Measurements from ENCODE around the gene PPP6R2. TPM values are rescaled to one million over a fixed set of nuclear protein-coding genes. Genes with fewer than 3 reads are reported as not detected.

PPP6R2 gene
- total and polyA plus RNA-seq, 2 donors (not counting 3 experiments of a cell fraction or from before 2014, with no cell fraction given) = 38.6 to 54.6 TPM

- Histone ChIP-seq H3K27me3 (ENCODE audit: control insufficient read depth in 2 of 2, insufficient read depth in 2 of 2, low read length in 2 of 2) (no peaks in the 10 kb centered on the region), H4K20me1 (replicated peaks; ENCODE audit: control insufficient read depth, extremely low read depth, insufficient read depth, low read length) (no peaks in the 10 kb centered on the region), H3K27ac (ENCODE audit: insufficient read depth, low read depth, low read length) (no peak overlapping the region), H3K9me3 (replicated peaks; ENCODE audit: control insufficient read depth, insufficient read depth, low read length) (no peaks in the 10 kb centered on the region), H3K4me3 (replicated peaks in 1 of 3; ENCODE audit: insufficient read depth in 1 of 3, low read depth in 1 of 3, low read length in 3 of 3) (no peak overlapping the region), H3K4me1 (ENCODE audit: control insufficient read depth, extremely low read depth, insufficient read depth, low read length) (no peaks in the 10 kb centered on the region), H3K9me1 (replicated peaks; ENCODE audit: control insufficient read depth, extremely low read depth, insufficient read depth, low read length) (no peaks in the 10 kb centered on the region), H3K4me2 (ENCODE audit: insufficient read depth, low read length) (no peak overlapping the region), H2AFZ (ENCODE audit: low read depth, low read length) (no peak overlapping the region), H3K9ac (replicated peaks; ENCODE audit: extremely low read depth, insufficient read depth, low read length) (no peak overlapping the region), H3K79me2 (ENCODE audit: control insufficient read depth, insufficient read depth, low read length) (no peaks in the 10 kb centered on the region), H3K36me3 (ENCODE audit: control insufficient read depth in 2 of 2, extremely low read depth in 1 of 2, insufficient read depth in 2 of 2, low read length in 2 of 2) (peaks cover 0 to 34% of the 10 kb centered on the region in 2 experiments)
- CTCF ChIA-PET = no interaction called here
- no TSS peak for BruUV-seq (replicated peaks)
- FAIRE-seq = no peak
- dilution Hi-C loops (cut with MboI; ENCODE audit: extremely low pct_ligation_motif_present, low sequenced_read_pairs) (no loop called here), intact Hi-C loops (cut with micrococcal nuclease) (no loop called here)
- POLR2A ChIA-PET = no interaction called here
- TF ChIP-seq POLR2A (IDR thresholded peaks at IDR 0.05; ENCODE audit: low read depth, low read length) = no peak
- no peak for TF ChIP-seq JUN (IDR thresholded peaks at IDR 0.05; ENCODE audit: borderline replicate concordance, insufficient read depth, insufficient read length, low read depth)
- no peak for TF ChIP-seq FOS (IDR thresholded peaks at IDR 0.05; ENCODE audit: borderline replicate concordance, insufficient read depth, low read length)
- no peak for TF ChIP-seq MYC (IDR thresholded peaks at IDR 0.05; ENCODE audit: low read depth, low read length)
- TF ChIP-seq EZH2 (IDR thresholded peaks at IDR 0.05; ENCODE audit: borderline replicate concordance, low read depth, low read length, severe bottlenecking) = no peak
- TF ChIP-seq CTCF (IDR thresholded peaks at IDR 0.05; ENCODE audit: extremely low read depth in 1 of 2, insufficient read depth in 1 of 2, low read depth in 1 of 2, low read length in 2 of 2) = no peak
- TF ChIP-seq GATA2 (IDR thresholded peaks at IDR 0.05; ENCODE audit: insufficient read depth, insufficient read length, low read depth, low read length) = no peak
- TF ChIP-seq MAX (IDR thresholded peaks at IDR 0.05; ENCODE audit: insufficient read depth, insufficient read length) = no peak
- TF ChIP-seq POLR2AphosphoS5 (IDR thresholded peaks at IDR 0.05; ENCODE audit: insufficient read depth, low read depth, low read length) = no peak
- DNase-seq (ENCODE audit: low read depth, low spot score) = no peak
Observed at GRCh38 chr22:50455201-50455600, 112.1 kb downstream of the PPP6R2 start.
